ENCODE measurements around the gene SNX33.
"Not testable (repeated sequence)": the region's sequence is repeated elsewhere in the genome, so short reads cannot be mapped to it uniquely, and the experiment has no call there.

Gene SNX33

GRCh38 chr15:75662823-75663519, 15.3 kb downstream of the SNX33 start:
- no peak for DNase-seq (ENCODE audit: low spot score)

- no peak for DNase-seq (ENCODE audit: low spot score)
These were observed 16.3 kb downstream of the SNX33 start for GRCh38 chr15:75663931-75664421.

- no peak for DNase-seq (ENCODE audit: low spot score)
These were observed 19.2 kb downstream of the SNX33 start for GRCh38 chr15:75666823-75667501.

- no peak for DNase-seq (ENCODE audit: low spot score)
These were observed 21.6 kb downstream of the SNX33 start for GRCh38 chr15:75669191-75669878.

- no peak for DNase-seq (ENCODE audit: low spot score)
These were observed 22.1 kb downstream of the SNX33 start for GRCh38 chr15:75669879-75670212.

- DNase-seq (ENCODE audit: low spot score): no peak
These were observed 24.3 kb downstream of the SNX33 start for GRCh38 chr15:75671730-75672602.

GRCh38 chr15:75672646-75673425, 25.1 kb downstream of the SNX33 start:
- no peak for DNase-seq (ENCODE audit: low spot score)

GRCh38 chr15:75673426-75674235, 25.9 kb downstream of the SNX33 start:
- DNase-seq (ENCODE audit: low spot score): no peak

- DNase-seq (ENCODE audit: low spot score): no peak
These were observed 26.7 kb downstream of the SNX33 start for GRCh38 chr15:75674366-75674765.

- no peak for DNase-seq (ENCODE audit: low spot score)
These were observed 28.1 kb downstream of the SNX33 start for GRCh38 chr15:75675579-75676404.

- no peak for DNase-seq (ENCODE audit: low spot score)
These were observed 29.2 kb downstream of the SNX33 start for GRCh38 chr15:75676688-75677464.

- DNase-seq (ENCODE audit: low spot score): no peak
These were observed 30.0 kb downstream of the SNX33 start for GRCh38 chr15:75677465-75678323.

- DNase-seq (ENCODE audit: low spot score): not testable (repeated sequence)
These were observed 30.6 kb downstream of the SNX33 start for GRCh38 chr15:75678324-75678690.

- DNase-seq (ENCODE audit: low spot score): no peak
These were observed 32.5 kb downstream of the SNX33 start for GRCh38 chr15:75680007-75680789.

GRCh38 chr15:75682181-75683135, 34.7 kb downstream of the SNX33 start:
- no peak for DNase-seq (ENCODE audit: low spot score)
